GM12878 (cell line): ENCODE data around the gene UQCRQ. TPM values are rescaled to one million over a fixed set of nuclear protein-coding genes. Genes with fewer than 3 reads are reported as not detected.

Source experiments
- ATAC-seq: fragments of 200-7000 bp; cut with Tn5 transposase; 3 replicates; pipeline ENCODE4 v1.9.1; 2020; ENCODE audit warnings: mild to moderate bottlenecking, moderate library complexity
- BruUV-seq: library from RNA; stranded (reverse); fragments of 400-500 nt; replicated peaks from 2 replicates; lab custom pipeline; 2021; lab: Mats Ljungman, UMichigan
- CTCF ChIA-PET: fragments of 300-600 bp; sonication (Branson Sonifier 250); formaldehyde crosslinking; extraction: SDS; loops from one replicate; lab custom pipeline; 2021; ENCODE audit warnings: inconsistent platforms; lab: Yijun Ruan, JAX
- POLR2A ChIA-PET: fragments of 350-600 bp; formaldehyde crosslinking; extraction: SDS; loops from one replicate; lab custom pipeline; 2021; ENCODE audit warnings: inconsistent platforms; lab: Charles Lee
- RAD21 ChIA-PET: fragments of 300-600 bp; sonication (Branson Sonifier 250); formaldehyde crosslinking; loops from one replicate; lab custom pipeline; 2023; ENCODE audit warnings: antibody characterized with exemption; ENCODE audit not compliant: unreplicated experiment; lab: Charles Lee
- SMC1A ChIA-PET: fragments of 300-600 bp; sonication (Branson Sonifier 250); formaldehyde crosslinking; loops from one replicate; lab custom pipeline; 2023; ENCODE audit not compliant: unreplicated experiment, uncharacterized antibody; lab: Charles Lee
- DNase-seq: peaks from one replicate; pipeline ENCODE4 v3.0.0-alpha.2; 2011; ENCODE audit warnings: low read depth, low spot score
- FAIRE-seq: peaks from 3 replicates; lab custom pipeline; 2011; peaks lifted over from hg19 to GRCh38; lab: Jason Lieb, UNC
- H2AFZ ChIP-seq: 2 replicates; pipeline ENCODE4 v1.6.0; 2011; ENCODE audit warnings: low read depth, low read length, control low read depth; ENCODE audit not compliant: control insufficient read depth
- H3K27ac ChIP-seq: 2 replicates; pipeline ENCODE4 v1.5.1; 2011; ENCODE audit warnings: control low read depth; ENCODE audit not compliant: control insufficient read depth, insufficient read depth
- H3K27me3 ChIP-seq, 2 experiments: replicated peaks in 1 of 2; 2 replicates each; pipeline versions ENCODE4 v1.6.0 to v1.6.1; 2011; ENCODE audit warnings: low read length in 1 of 2; ENCODE audit not compliant: control insufficient read depth in 2 of 2, insufficient read depth in 2 of 2
- H3K36me3 ChIP-seq, 2 experiments: 2 replicates each; pipeline ENCODE4 v1.5.1; 2011; ENCODE audit warnings: low read length in 1 of 2; ENCODE audit not compliant: control insufficient read depth in 2 of 2, insufficient read depth in 2 of 2
- H3K4me1 ChIP-seq: 2 replicates; pipeline ENCODE4 v1.6.1; 2011; ENCODE audit warnings: mild to moderate bottlenecking, low read length, moderate library complexity, mixed read lengths; ENCODE audit not compliant: control insufficient read depth, insufficient read depth
- H3K4me2 ChIP-seq: 2 replicates; pipeline ENCODE4 v1.6.0; 2011; ENCODE audit warnings: control low read depth; ENCODE audit not compliant: control insufficient read depth, insufficient read depth
- H3K4me3 ChIP-seq: fragments of 200-600 bp; sonication (generic); 2 replicates; pipeline ENCODE4 v1.5.1; 2016
- H3K79me2 ChIP-seq: 2 replicates; pipeline ENCODE4 v1.6.0; 2011; ENCODE audit warnings: low read length; ENCODE audit not compliant: control insufficient read depth, insufficient read depth
- H3K9ac ChIP-seq: 2 replicates; pipeline ENCODE4 v1.8.0; 2011; ENCODE audit warnings: low read length, control low read depth, mixed read lengths; ENCODE audit not compliant: control insufficient read depth, insufficient read depth
- H3K9me3 ChIP-seq: replicated peaks from 3 replicates; pipeline ENCODE4 v1.5.1; 2011; ENCODE audit warnings: mild to moderate bottlenecking, low read length; ENCODE audit not compliant: control insufficient read depth, insufficient read depth
- H4K20me1 ChIP-seq: 2 replicates; pipeline ENCODE4 v1.6.0; 2011; ENCODE audit not compliant: control insufficient read depth, insufficient read depth
- CHD1 ChIP-seq: IDR thresholded peaks from 2 replicates; pipeline ENCODE4 v1.6.1; 2012; ENCODE audit warnings: low read depth, low read length, improper control_type of control experiment
- ESRRA ChIP-seq: IDR thresholded peaks from 2 replicates; pipeline ENCODE4 v1.6.1; 2012; ENCODE audit warnings: mild to moderate bottlenecking, low read length, improper control_type of control experiment
- EZH2 ChIP-seq: IDR thresholded peaks from 2 replicates; pipeline ENCODE4 v1.6.1; 2012; ENCODE audit warnings: low read depth, mild to moderate bottlenecking, control low read depth, inconsistent platforms, low read length, borderline replicate concordance; ENCODE audit not compliant: control insufficient read depth
- NFIC ChIP-seq: IDR thresholded peaks from 2 replicates; pipeline ENCODE4 v1.6.1; 2012; ENCODE audit warnings: low read depth, mild to moderate bottlenecking, inconsistent platforms, low read length, moderate library complexity
- POLR2A ChIP-seq: IDR thresholded peaks from 2 replicates; pipeline ENCODE4 v1.6.1; 2011; ENCODE audit warnings: low read depth, mild to moderate bottlenecking, low read length
- POLR2AphosphoS5 ChIP-seq: IDR thresholded peaks from 2 replicates; pipeline ENCODE4 v1.6.1; 2011; ENCODE audit warnings: mild to moderate bottlenecking, low read length, inconsistent platforms
- ZNF274 ChIP-seq: IDR thresholded peaks from one replicate; pipeline ENCODE4 v1.8.0; 2011; ENCODE audit not compliant: insufficient read length, insufficient read depth
- WGBS: methylation state at CpG from one replicate; pipeline ENCODE4 v1.1.6; 2016; ENCODE audit warnings: low lambda C conversion rate; ENCODE audit not compliant: insufficient replicate concordance, insufficient coverage; ENCODE audit errors: missing lambda C conversion rate; 5-methylcytosine and 5-hydroxymethylcytosine counted together
- in situ Hi-C: fragments of 300-500 bp; cut with MboI; formaldehyde crosslinking; loops from 9 replicates; pipeline ENCODE4 v1.14.3; 2018; ENCODE audit warnings: mixed read lengths
- intact Hi-C: fragments of 100-400 bp; cut with micrococcal nuclease; formaldehyde crosslinking; loops from one replicate; pipeline ENCODE4 v1.14.2; 2022; ENCODE audit not compliant: unreplicated experiment
- polyA plus RNA-seq, 11 experiments: library from polyadenylated mRNA; depleted of rRNA in 4 of 11; unstranded in 6 of 11; stranded (reverse) in 5 of 11; fragments of >200 nt; fragmentation: Nextera tagmentation in 4 of 11; fragmentation: Illumina TruSeq in 1 of 11; extraction: Ambion mirVana in 4 of 11; extraction: Trizol in 1 of 11; gene quantifications; 1 replicate in 1 of 11; 2 replicates in 10 of 11; pipeline versions ENCODE4 v1.2.1 to v1.2.3, GENCODE V29; 2011 to 2016; ENCODE audit warnings: inconsistent platforms in 2 of 11, missing spikeins in 2 of 11, low read depth in 1 of 11
- total RNA-seq, 4 experiments: library from RNA; depleted of rRNA in 3 of 4; stranded (reverse); fragments of >200 nt in 3 of 4; fragmentation: Illumina TruSeq in 1 of 4; extraction: Trizol in 1 of 4; gene quantifications; 2 replicates each; pipeline versions ENCODE4 v1.2.1 to v1.2.3, GENCODE V29; 2013 to 2021

The UQCRQ gene
- total and polyA plus RNA-seq, 10 of the 15 experiments (the other 5 are each of a cell fraction or from before 2014, with no cell fraction given), result 121 to 1,579 (median 408) TPM

DNA sequence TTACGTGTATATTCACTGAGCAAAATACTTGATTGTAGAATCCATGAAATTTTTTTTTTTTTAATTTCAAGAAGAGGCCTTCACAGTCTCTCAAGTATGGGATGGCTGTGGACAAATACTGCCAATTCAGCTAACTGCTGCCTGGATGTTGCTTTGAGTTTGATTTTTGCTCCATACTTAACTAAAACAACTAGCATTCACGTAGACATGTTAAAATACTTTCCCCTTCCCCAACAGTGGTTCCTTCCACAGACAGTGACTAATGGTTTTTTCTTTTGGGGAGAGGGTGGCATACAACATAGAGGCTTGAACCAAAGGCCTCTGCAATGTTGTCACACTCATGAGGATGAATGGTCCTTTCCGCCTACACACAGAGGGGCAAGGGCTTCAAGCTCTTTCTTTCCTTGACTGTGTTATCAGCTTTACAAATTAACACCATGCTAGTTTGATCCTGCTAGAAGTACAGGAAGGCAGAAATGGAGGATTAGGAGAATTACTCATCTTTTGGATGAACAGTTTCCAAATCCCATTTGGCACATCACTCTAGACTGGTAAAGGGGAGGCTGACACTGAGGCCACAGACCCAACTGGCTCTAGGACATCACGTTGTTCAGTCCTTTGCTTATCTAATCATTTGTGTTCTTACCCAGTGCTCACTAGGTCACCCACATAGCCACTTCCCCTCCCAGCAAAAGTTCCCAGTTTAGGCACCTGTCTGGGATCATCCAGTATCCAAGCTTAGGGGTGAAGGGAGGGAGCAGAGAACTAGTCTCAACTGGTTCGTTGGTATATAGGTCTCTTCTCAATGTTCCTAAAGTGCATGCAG lies 5.2 kb downstream of the UQCRQ start:
- no peak overlapping the region for H3K4me3 ChIP-seq
- no TSS peak for BruUV-seq
- no peak overlapping the region for H3K27ac ChIP-seq
- peaks cover 3 to 21% of the 10 kb centered on the region in 2 experiments for H3K36me3 ChIP-seq
- in situ Hi-C loops (no loop called here), intact Hi-C loops (no loop called here)
- TF ChIP-seq ESRRA (no peak), ZNF274 (no peak), POLR2A (peak; percentile 14; the same call in 1 of the 2 replicates), POLR2AphosphoS5 (peak; percentile 35; the same call in 1 of the 2 replicates), NFIC (no peak), EZH2 (no peak), CHD1 (no peak)
- no peak overlapping the region for H2AFZ ChIP-seq
- H3K27me3 ChIP-seq, result no peaks in the 10 kb centered on the region
- no peak for ATAC-seq
- H4K20me1 ChIP-seq, result no peaks in the 10 kb centered on the region
- H3K79me2 ChIP-seq, result peaks cover 13% of the 10 kb centered on the region
- H3K9ac ChIP-seq, result no peak overlapping the region
- ChIA-PET CTCF (interaction anchor here (0.7 to 1.5 kb wide), 4 partner anchors 12 to 155 kb away, joined by 3 to 8 read pairs (median 4); no protein-coding TSS in a partner anchor), RAD21 (no interaction called here), POLR2A (interaction anchor here (0.9 kb wide), 1 partner anchor 8 kb away, joined by 3 read pairs; no protein-coding TSS in a partner anchor), SMC1A (interaction anchor here (1.0 to 2.6 kb wide), 2 partner anchors 11 kb away, joined by 7 to 10 read pairs; no protein-coding TSS in a partner anchor)
- H3K9me3 ChIP-seq, result no peaks in the 10 kb centered on the region
- no peak overlapping the region for H3K4me2 ChIP-seq
- 91% methylated on average over 5 of the region's 5 CpGs for WGBS
- H3K4me1 ChIP-seq, result no peaks in the 10 kb centered on the region
- FAIRE-seq, result peak; percentile 35
- DNase-seq, result no peak
